Measurements from ENCODE around the gene MAN2B2.

DNA sequence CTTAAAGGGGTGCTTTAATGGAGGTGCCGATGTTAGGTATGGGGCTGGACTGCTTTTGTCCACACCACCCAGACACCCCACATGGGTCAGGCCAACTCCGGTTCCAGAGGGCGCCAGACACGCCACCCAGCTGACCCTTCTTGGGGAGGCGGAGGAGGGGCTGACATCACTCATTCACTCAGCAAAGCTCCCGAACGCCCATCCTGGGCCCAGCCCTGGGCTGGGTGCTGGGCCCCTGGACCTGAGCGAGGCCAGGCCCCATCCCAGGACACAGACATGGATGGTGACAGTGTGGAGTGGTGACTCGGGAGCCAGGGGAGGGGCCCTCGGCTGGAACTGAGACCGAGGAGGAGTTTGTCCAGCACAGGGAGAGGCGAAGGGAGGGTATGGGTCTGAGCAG is 28.1 kb downstream of the MAN2B2 start:
- TF ChIP-seq CTCF (optimal IDR thresholded peaks at IDR 0.05 in 1 of 3, IDR thresholded peaks at IDR 0.05 in 1 of 3, conservative IDR thresholded peaks at IDR 0.05 in 1 of 3; ENCODE audit: extremely low read depth in 1 of 3, insufficient read depth in 2 of 3, low read length in 3 of 3), result no peak
- no peak for TF ChIP-seq EZH2 (IDR thresholded peaks at IDR 0.05; ENCODE audit: low read length)
